Activated naive CD8-positive, alpha-beta T cell treated with anti-CD3 and anti-CD28 coated beads for 36 hours (primary cell): ENCODE measurements around the gene RECQL5. TPM values are rescaled to one million over a fixed set of nuclear protein-coding genes. Genes with fewer than 3 reads are reported as not detected.
A peak's percentile ranks its signal among the peaks of the same experiment; 100 is the strongest.

Experiments
- DNase-seq: peaks from one replicate; pipeline ENCODE4 v3.0.0; 2021
- H3K27ac Mint-ChIP-seq: one replicate; pipeline ENCODE4 v1.8.0; 2022; ENCODE audit warnings: mild to moderate bottlenecking, moderate library complexity, mixed read lengths
- H3K27me3 Mint-ChIP-seq: one replicate; pipeline ENCODE4 v1.8.0; 2022; ENCODE audit warnings: mild to moderate bottlenecking, mixed read lengths
- H3K36me3 Mint-ChIP-seq: one replicate; pipeline ENCODE4 v1.8.0; 2021; ENCODE audit warnings: mild to moderate bottlenecking, mixed read lengths
- H3K4me1 Mint-ChIP-seq: one replicate; pipeline ENCODE4 v1.8.0; 2021; ENCODE audit warnings: mixed read lengths
- H3K4me3 Mint-ChIP-seq: one replicate; pipeline ENCODE4 v1.8.0; 2022; ENCODE audit warnings: mild to moderate bottlenecking, moderate library complexity, mixed read lengths
- H3K9me3 Mint-ChIP-seq: one replicate; pipeline ENCODE4 v1.8.0; 2022; ENCODE audit warnings: mixed read lengths
- total RNA-seq, 2 experiments: library from RNA; stranded (reverse); gene quantifications; one replicate each; pipeline ENCODE4 v1.2.3, GENCODE V29; 2021

Gene RECQL5
- total RNA-seq, result 10 to 100 TPM; 31.4 to 32.6 TPM

DNA sequence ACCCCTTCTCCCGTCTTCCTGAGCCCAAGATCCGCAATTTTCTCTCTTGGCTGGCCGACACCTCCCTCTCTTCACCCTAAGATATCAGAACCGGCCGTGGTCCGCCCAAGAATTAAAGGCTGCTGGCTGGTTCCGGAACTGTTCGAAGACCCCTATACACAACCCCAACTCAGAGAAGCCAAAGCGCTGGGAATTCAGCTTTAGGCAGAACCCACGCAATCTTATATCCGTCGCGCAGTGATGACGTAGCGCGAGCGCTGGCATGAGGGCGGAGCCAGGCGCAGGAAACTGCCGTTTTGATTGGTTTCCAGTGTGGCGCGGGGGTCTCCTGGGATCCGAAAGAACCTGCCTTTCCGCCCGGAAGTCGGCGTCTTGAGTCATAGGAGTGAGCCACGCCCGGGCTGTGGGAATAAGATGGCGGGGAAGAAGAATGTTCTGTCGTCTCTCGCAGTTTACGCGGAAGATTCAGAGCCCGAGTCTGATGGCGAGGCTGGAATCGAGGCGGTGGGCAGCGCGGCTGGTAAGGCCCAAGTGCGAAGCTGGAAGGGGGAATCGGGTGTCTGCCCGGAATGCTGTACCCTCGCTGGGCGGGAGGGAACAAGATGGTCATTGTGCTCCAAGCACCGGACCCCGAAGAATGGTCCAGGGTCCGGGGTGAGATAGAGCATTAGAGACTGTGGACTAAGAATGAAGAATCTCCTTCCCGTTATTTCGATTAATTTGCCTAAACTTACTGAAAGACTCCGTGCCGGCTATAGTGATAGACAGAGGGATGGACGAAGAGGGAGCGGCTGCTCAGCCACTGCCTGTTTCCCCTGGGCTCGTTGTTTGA, at the start of gene RECQL5, which contains the start of gene SAP30BP:
Gene RECQL5, minus strand, starts transcription at position 196 of the 832 bp plus-strand sequence. CDS start 597 bp downstream, outside the sequence.
Gene SAP30BP, plus strand, starts transcription at position 380 of the 832 bp plus-strand sequence. Its CDS starts 35 bp downstream, at position 415.
- H3K27ac Mint-ChIP-seq, result no peak within 1 kb of the TSS
- peak within 1 kb of the TSS; percentile 71 for H3K4me3 Mint-ChIP-seq

DNA sequence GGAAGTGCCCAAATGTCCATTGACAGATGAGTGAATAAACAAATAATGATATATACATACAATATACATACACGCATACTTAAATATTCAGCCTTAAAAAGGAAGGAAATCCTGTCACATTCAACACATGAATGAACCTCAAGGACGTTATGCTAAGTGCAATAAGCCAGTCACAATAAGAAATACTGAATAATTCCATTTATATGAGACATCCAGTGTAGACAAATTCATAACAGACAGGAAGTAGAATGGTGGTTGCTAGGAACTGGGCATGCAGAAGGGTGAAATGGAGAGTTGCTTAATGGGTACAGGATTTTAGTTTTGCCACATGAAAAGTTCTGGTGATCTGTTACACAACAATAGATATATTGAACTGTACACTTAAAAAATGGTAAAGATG, 45.5 kb upstream of the RECQL5 start:
- DNase-seq, result no peak
- H3K4me1 Mint-ChIP-seq, result no peaks in the 10 kb centered on the region
- H3K36me3 Mint-ChIP-seq, result peaks cover 3% of the 10 kb centered on the region
- H3K9me3 Mint-ChIP-seq, result no peaks in the 10 kb centered on the region
- no peak overlapping the region for H3K4me3 Mint-ChIP-seq
- peaks cover 5% of the 10 kb centered on the region for H3K27me3 Mint-ChIP-seq
- H3K27ac Mint-ChIP-seq, result no peak overlapping the region

More for the DNA sequence above, at the start of gene RECQL5, which contains the start of gene SAP30BP:
- H3K36me3 Mint-ChIP-seq, result peaks cover 20% of the 10 kb centered on the region
- H3K4me1 Mint-ChIP-seq, result peaks cover 29% of the 10 kb centered on the region
- no peaks in the 10 kb centered on the region for H3K9me3 Mint-ChIP-seq
- no peaks in the 10 kb centered on the region for H3K27me3 Mint-ChIP-seq
- DNase-seq, result peak; percentile 95

- H3K4me3 Mint-ChIP-seq, result no peak overlapping the region
- H3K36me3 Mint-ChIP-seq, result peaks cover 9% of the 10 kb centered on the region
- peak overlapping the region; percentile 38 for H3K27ac Mint-ChIP-seq
- no peak for DNase-seq
- no peaks in the 10 kb centered on the region for H3K27me3 Mint-ChIP-seq
- H3K4me1 Mint-ChIP-seq, result no peaks in the 10 kb centered on the region
- H3K9me3 Mint-ChIP-seq, result no peaks in the 10 kb centered on the region
Measured at GRCh38 chr17:75707079-75707571, 40.2 kb upstream of the RECQL5 start.

DNA sequence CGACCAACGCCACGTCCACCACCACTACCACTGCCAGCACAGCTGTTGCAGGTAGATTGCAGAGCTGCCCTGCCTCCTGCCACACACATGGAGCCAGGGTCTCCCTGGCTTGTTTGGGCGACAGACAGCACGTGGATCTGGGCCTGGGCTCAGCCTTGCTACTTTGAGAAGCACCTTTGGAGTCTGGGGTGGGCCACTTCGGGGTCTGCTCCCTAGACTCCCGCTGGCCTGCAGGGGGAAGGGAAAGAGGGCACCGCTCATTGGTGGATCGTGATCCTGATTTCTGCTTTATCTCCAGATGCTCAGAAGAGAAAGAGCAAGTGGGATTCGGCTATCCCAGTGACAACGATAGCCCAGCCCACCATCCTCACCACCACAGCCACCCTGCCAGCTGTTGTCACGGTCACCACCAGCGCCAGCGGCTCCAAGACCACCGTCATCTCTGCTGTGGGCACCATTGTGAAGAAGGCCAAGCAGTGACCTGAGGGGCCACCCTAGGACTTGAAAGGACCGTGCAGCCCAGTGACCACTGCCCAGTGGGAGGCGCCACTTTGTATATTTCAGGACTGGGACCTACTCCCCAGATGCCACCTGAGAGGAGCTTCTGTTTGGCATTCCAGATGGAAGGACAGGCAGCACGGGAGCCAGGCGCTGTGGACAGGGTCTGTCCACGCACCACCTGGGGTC, 39.2 kb upstream of the RECQL5 start:
- no peaks in the 10 kb centered on the region for H3K27me3 Mint-ChIP-seq
- H3K4me3 Mint-ChIP-seq, result no peak overlapping the region
- no peaks in the 10 kb centered on the region for H3K9me3 Mint-ChIP-seq
- H3K36me3 Mint-ChIP-seq, result peaks cover 9% of the 10 kb centered on the region
- no peak overlapping the region for H3K27ac Mint-ChIP-seq
- no peak for DNase-seq
- H3K4me1 Mint-ChIP-seq, result no peaks in the 10 kb centered on the region

DNA sequence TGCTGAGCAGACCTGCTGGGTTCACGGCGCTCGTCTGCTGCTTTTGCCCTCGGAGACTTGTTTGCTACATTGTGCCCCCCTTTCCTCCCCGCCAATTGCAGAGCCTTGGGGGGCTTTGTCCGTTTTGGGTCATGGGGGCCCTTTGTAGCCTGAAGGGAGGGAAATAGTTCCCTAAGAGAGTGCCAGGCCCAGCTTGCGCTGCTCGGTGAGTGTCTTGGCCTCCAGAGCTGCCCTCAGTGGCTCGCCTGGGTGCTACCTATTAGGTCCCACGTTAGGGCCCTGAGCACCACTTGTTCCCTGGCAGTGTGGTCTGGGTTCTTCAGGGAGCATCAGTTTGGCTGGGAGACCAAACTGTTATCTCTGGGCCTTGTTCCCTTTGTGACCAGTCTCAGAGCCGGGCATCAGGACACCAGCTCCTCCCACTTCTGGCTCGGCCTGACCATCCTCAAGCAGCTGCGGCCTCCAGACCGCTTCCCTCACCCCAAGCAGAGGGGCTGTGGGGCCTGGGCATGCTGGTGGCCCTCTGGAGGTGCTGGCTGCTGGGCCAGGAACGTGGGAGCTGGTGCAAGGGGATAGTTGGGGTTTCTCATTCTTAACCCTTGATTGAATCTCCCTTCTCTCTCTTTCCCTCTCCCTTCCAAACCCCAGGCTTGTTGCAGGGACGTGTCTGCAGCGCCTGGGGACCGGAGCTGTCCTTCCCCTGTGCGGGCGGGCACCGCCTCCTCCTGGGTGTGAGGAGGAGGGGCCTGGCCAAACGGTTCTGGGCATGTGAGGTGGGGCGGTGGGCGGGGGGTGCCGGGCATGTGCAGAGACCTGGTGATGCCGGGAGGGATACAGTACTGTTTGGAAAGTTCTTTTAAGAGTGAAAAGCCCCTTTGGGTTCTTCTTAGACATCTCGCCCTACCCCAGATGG, 38.3 kb upstream of the RECQL5 start:
- Mint-ChIP-seq H3K27ac (no peak overlapping the region), H3K4me3 (no peak overlapping the region), H3K36me3 (peaks cover 9% of the 10 kb centered on the region), H3K4me1 (no peaks in the 10 kb centered on the region), H3K27me3 (no peaks in the 10 kb centered on the region), H3K9me3 (no peaks in the 10 kb centered on the region)
- DNase-seq, result no peak

DNA sequence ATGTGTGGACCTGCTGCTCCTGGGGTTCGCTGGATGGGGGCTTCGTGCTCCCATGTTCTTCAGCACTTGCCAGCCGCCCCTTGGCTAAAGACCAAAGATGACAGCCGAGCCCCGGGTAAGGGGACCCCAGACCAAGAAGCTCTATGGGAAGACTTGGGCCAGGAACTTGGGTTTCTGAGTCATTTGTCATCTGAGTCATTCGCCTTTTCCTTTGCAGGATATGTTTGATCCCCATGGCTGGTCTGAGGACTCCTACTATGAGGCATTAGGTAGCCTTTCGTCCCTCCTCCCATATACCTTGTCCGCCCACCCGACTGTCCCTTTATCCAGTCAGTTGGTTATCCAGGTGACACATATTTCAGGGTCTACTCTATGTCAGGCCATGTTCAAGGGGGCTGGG, 36.6 kb upstream of the RECQL5 start:
- Mint-ChIP-seq H3K4me1 (no peaks in the 10 kb centered on the region), H3K36me3 (peaks cover 12% of the 10 kb centered on the region), H3K9me3 (no peaks in the 10 kb centered on the region), H3K27ac (no peak overlapping the region), H3K4me3 (no peak overlapping the region), H3K27me3 (no peaks in the 10 kb centered on the region)
- no peak for DNase-seq

DNA sequence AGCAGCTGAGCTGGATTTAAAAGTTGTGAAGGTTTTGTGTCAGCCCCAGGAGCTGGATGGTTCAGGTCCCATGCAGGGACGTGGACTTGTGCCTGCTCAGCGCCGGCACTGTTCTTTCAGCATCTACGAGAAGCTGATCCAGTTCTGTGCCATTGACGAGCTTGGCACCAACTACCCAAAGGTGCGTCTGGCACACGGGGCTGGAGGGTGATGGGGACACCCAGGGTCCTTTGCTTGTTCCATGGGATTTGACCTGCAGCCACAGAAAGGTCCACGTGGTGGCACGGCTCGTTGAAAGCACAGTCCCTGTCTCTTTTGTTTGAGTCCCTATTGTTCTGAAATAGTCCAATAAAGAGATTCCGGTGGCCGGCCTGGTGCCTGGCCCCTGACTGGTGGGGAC, 36.2 kb upstream of the RECQL5 start:
- Mint-ChIP-seq H3K9me3 (no peaks in the 10 kb centered on the region), H3K4me3 (no peak overlapping the region), H3K27me3 (no peaks in the 10 kb centered on the region), H3K36me3 (peaks cover 12% of the 10 kb centered on the region), H3K27ac (no peak overlapping the region), H3K4me1 (no peaks in the 10 kb centered on the region)
- no peak for DNase-seq

- peaks cover 2% of the 10 kb centered on the region for H3K4me1 Mint-ChIP-seq
- peaks cover 9% of the 10 kb centered on the region for H3K36me3 Mint-ChIP-seq
- H3K9me3 Mint-ChIP-seq, result no peaks in the 10 kb centered on the region
- H3K27me3 Mint-ChIP-seq, result no peaks in the 10 kb centered on the region
- H3K27ac Mint-ChIP-seq, result no peak overlapping the region
- no peak for DNase-seq
- no peak overlapping the region for H3K4me3 Mint-ChIP-seq
Measured at GRCh38 chr17:75701288-75701687, 34.3 kb upstream of the RECQL5 start.

- Mint-ChIP-seq H3K36me3 (peaks cover 3% of the 10 kb centered on the region), H3K4me1 (peaks cover 5% of the 10 kb centered on the region), H3K27ac (no peak overlapping the region), H3K9me3 (no peaks in the 10 kb centered on the region), H3K4me3 (no peak overlapping the region), H3K27me3 (no peaks in the 10 kb centered on the region)
- no peak for DNase-seq
Measured at GRCh38 chr17:75698659-75699058, 31.7 kb upstream of the RECQL5 start.

- no peaks in the 10 kb centered on the region for H3K27me3 Mint-ChIP-seq
- H3K4me3 Mint-ChIP-seq, result no peak overlapping the region
- DNase-seq, result no peak
- H3K27ac Mint-ChIP-seq, result no peak overlapping the region
- no peaks in the 10 kb centered on the region for H3K9me3 Mint-ChIP-seq
- H3K36me3 Mint-ChIP-seq, result peaks cover 3% of the 10 kb centered on the region
- H3K4me1 Mint-ChIP-seq, result peaks cover 5% of the 10 kb centered on the region
Measured at GRCh38 chr17:75697651-75698291, 30.8 kb upstream of the RECQL5 start.

DNA sequence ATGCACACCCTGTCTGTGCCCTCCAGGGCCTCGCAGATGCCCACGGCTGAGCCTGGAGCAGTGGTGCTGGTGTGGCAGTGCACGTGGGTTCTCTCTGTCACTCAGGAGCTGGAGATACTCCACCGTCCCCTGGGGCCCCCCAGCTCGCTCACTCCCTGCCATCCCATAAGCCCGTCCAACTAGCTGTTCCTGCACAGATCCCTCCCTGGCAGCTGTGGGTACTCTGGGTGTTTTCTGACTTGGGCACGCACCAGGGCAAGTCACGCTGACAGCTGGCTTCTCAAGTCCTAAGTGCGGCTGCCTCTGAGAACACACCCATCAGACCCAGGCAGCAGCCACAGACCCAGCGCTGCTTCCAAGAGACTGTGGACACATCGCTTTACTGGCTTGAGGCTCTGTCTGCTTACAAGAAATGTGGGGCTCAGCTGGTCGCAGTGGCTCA, 28.9 kb upstream of the RECQL5 start:
- peaks cover 5% of the 10 kb centered on the region for H3K36me3 Mint-ChIP-seq
- H3K9me3 Mint-ChIP-seq, result no peaks in the 10 kb centered on the region
- no peak overlapping the region for H3K4me3 Mint-ChIP-seq
- no peak for DNase-seq
- no peaks in the 10 kb centered on the region for H3K27me3 Mint-ChIP-seq
- peaks cover 21% of the 10 kb centered on the region for H3K4me1 Mint-ChIP-seq
- H3K27ac Mint-ChIP-seq, result no peak overlapping the region

- Mint-ChIP-seq H3K4me3 (no peak overlapping the region), H3K36me3 (peaks cover 11% of the 10 kb centered on the region)
Measured at GRCh38 chr17:75695141-75695829, 28.3 kb upstream of the RECQL5 start.

GRCh38 chr17:75694536-75694935, 27.6 kb upstream of the RECQL5 start:
- H3K9me3 Mint-ChIP-seq, result no peaks in the 10 kb centered on the region
- no peak overlapping the region for H3K4me3 Mint-ChIP-seq
- no peaks in the 10 kb centered on the region for H3K27me3 Mint-ChIP-seq
- peaks cover 32% of the 10 kb centered on the region for H3K4me1 Mint-ChIP-seq
- H3K36me3 Mint-ChIP-seq, result peaks cover 12% of the 10 kb centered on the region
- no peak for DNase-seq
- no peak overlapping the region for H3K27ac Mint-ChIP-seq

More at GRCh38 chr17:75695141-75695829, 28.3 kb upstream of the RECQL5 start:
- Mint-ChIP-seq H3K9me3 (no peaks in the 10 kb centered on the region), H3K27me3 (no peaks in the 10 kb centered on the region), H3K27ac (peak overlapping the region; percentile 22), H3K4me1 (peaks cover 26% of the 10 kb centered on the region)
- no peak for DNase-seq
